HUES6 (cell line): ENCODE results near the gene ORC2.
"Not testable (repeated sequence)": the region's sequence is repeated elsewhere in the genome, so short reads cannot be mapped to it uniquely, and the experiment has no call there.

Experiments used
- H3K27ac ChIP-seq: 2 replicates; pipeline ENCODE4 v1.7.0; 2013; ENCODE audit warnings: low read depth, mild to moderate bottlenecking, low read length, inconsistent platforms
- H3K27me3 ChIP-seq: 2 replicates; pipeline ENCODE4 v1.6.1; 2013; ENCODE audit warnings: low read length; ENCODE audit not compliant: control insufficient read depth, insufficient read depth
- H3K36me3 ChIP-seq: 2 replicates; pipeline ENCODE4 v1.6.1; 2013; ENCODE audit warnings: low read length; ENCODE audit not compliant: control insufficient read depth, insufficient read depth
- H3K4me1 ChIP-seq: 2 replicates; pipeline ENCODE4 v1.6.1; 2013; ENCODE audit warnings: low read length; ENCODE audit not compliant: control insufficient read depth, insufficient read depth
- H3K4me3 ChIP-seq: 2 replicates; pipeline ENCODE4 v1.5.1; 2013; ENCODE audit warnings: low read depth, low read length
- H3K9ac ChIP-seq: one replicate; pipeline ENCODE4 v1.6.1; 2013; ENCODE audit warnings: mild to moderate bottlenecking, low read length
- H3K9me3 ChIP-seq: 2 replicates; pipeline ENCODE4 v1.6.1; 2013; ENCODE audit warnings: low read depth, low read length; ENCODE audit not compliant: control insufficient read depth, insufficient read depth

The ORC2 gene

GRCh38 chr2:200881715-200882249, 81.7 kb downstream of the ORC2 start:
- not testable (repeated sequence) for H3K9me3 ChIP-seq, H3K27ac ChIP-seq, H3K4me3 ChIP-seq, H3K27me3 ChIP-seq, H3K9ac ChIP-seq, H3K4me1 ChIP-seq
- peaks cover 81% of the 10 kb centered on the region for H3K36me3 ChIP-seq

GRCh38 chr2:200878289-200878880, 85.1 kb downstream of the ORC2 start:
- Histone ChIP-seq H3K36me3 (peaks cover 81% of the 10 kb centered on the region), H3K27ac (no peak overlapping the region), H3K9ac (no peak overlapping the region), H3K27me3 (no peaks in the 10 kb centered on the region), H3K4me3 (no peak overlapping the region), H3K9me3 (no peaks in the 10 kb centered on the region), H3K4me1 (no peaks in the 10 kb centered on the region)

- H3K36me3 ChIP-seq, result peaks cover 80% of the 10 kb centered on the region
- no peaks in the 10 kb centered on the region for H3K9me3 ChIP-seq
- H3K27me3 ChIP-seq, result no peaks in the 10 kb centered on the region
- H3K27ac ChIP-seq, result no peak overlapping the region
- no peak overlapping the region for H3K4me3 ChIP-seq
- no peaks in the 10 kb centered on the region for H3K4me1 ChIP-seq
- no peak overlapping the region for H3K9ac ChIP-seq
Measured at GRCh38 chr2:200877443-200877842, 86.0 kb downstream of the ORC2 start.

GRCh38 chr2:200873560-200873959, 89.9 kb downstream of the ORC2 start:
- no peaks in the 10 kb centered on the region for H3K27me3 ChIP-seq
- no peaks in the 10 kb centered on the region for H3K4me1 ChIP-seq
- no peak overlapping the region for H3K27ac ChIP-seq
- H3K36me3 ChIP-seq, result peaks cover 63% of the 10 kb centered on the region
- no peaks in the 10 kb centered on the region for H3K9me3 ChIP-seq
- H3K4me3 ChIP-seq, result no peak overlapping the region
- no peak overlapping the region for H3K9ac ChIP-seq

GRCh38 chr2:200871151-200871550, 92.3 kb downstream of the ORC2 start:
- H3K27ac ChIP-seq, result no peak overlapping the region
- peaks cover 44% of the 10 kb centered on the region for H3K36me3 ChIP-seq
- H3K4me3 ChIP-seq, result no peak overlapping the region
- H3K27me3 ChIP-seq, result no peaks in the 10 kb centered on the region
- H3K4me1 ChIP-seq, result no peaks in the 10 kb centered on the region
- no peaks in the 10 kb centered on the region for H3K9me3 ChIP-seq
- no peak overlapping the region for H3K9ac ChIP-seq

- H3K4me3 ChIP-seq, result no peak overlapping the region
- no peaks in the 10 kb centered on the region for H3K9me3 ChIP-seq
- no peak overlapping the region for H3K27ac ChIP-seq
- H3K36me3 ChIP-seq, result peaks cover 26% of the 10 kb centered on the region
- H3K9ac ChIP-seq, result no peak overlapping the region
- H3K4me1 ChIP-seq, result no peaks in the 10 kb centered on the region
- H3K27me3 ChIP-seq, result no peaks in the 10 kb centered on the region
Measured at GRCh38 chr2:200869014-200869413, 94.4 kb downstream of the ORC2 start.

GRCh38 chr2:200864176-200865034, 99.1 kb downstream of the ORC2 start, which contains the start of gene CLK1:
CLK1 (minus strand) TSS chr2:200864658; CDS start chr2:200861862, 2,796 bp downstream.
- Histone ChIP-seq H3K9me3 (no peaks in the 10 kb centered on the region), H3K36me3 (peaks cover 22% of the 10 kb centered on the region), H3K4me1 (peaks cover 3% of the 10 kb centered on the region), H3K27ac (peak within 1 kb of the TSS; percentile 92), H3K9ac (peak within 1 kb of the TSS; percentile 94), H3K27me3 (no peaks in the 10 kb centered on the region), H3K4me3 (peak within 1 kb of the TSS; percentile 85)

GRCh38 chr2:200863782-200864175, 99.7 kb downstream of the ORC2 start:
- no peaks in the 10 kb centered on the region for H3K27me3 ChIP-seq
- peaks cover 3% of the 10 kb centered on the region for H3K4me1 ChIP-seq
- peak overlapping the region; percentile 85 for H3K4me3 ChIP-seq
- peak overlapping the region; percentile 92 for H3K27ac ChIP-seq
- peaks cover 28% of the 10 kb centered on the region for H3K36me3 ChIP-seq
- no peaks in the 10 kb centered on the region for H3K9me3 ChIP-seq
- H3K9ac ChIP-seq, result peak overlapping the region; percentile 94

GRCh38 chr2:200862532-200863000, 100.9 kb downstream of the ORC2 start:
- peak overlapping the region; percentile 94 for H3K9ac ChIP-seq
- peaks cover 40% of the 10 kb centered on the region for H3K36me3 ChIP-seq
- H3K27ac ChIP-seq, result no peak overlapping the region
- peak overlapping the region; percentile 85 for H3K4me3 ChIP-seq
- peaks cover 3% of the 10 kb centered on the region for H3K4me1 ChIP-seq
- no peaks in the 10 kb centered on the region for H3K9me3 ChIP-seq
- H3K27me3 ChIP-seq, result no peaks in the 10 kb centered on the region

GRCh38 chr2:200861617-200862155, 101.8 kb downstream of the ORC2 start:
- Histone ChIP-seq H3K4me1 (peaks cover 3% of the 10 kb centered on the region), H3K4me3 (peak overlapping the region; percentile 85), H3K9ac (no peak overlapping the region), H3K27ac (no peak overlapping the region), H3K27me3 (no peaks in the 10 kb centered on the region), H3K9me3 (no peaks in the 10 kb centered on the region), H3K36me3 (peaks cover 49% of the 10 kb centered on the region)
